NCI-H774 (cell line): ENCODE measurements around the gene LETM1.

Experiments used
- DNase-seq: peaks from one replicate; lab custom pipeline; 2025; lab: John Stamatoyannopoulos, UW

Gene LETM1

GRCh38 chr4:1872870-1873269 lies 16.9 kb upstream of the LETM1 start:
- no peak for DNase-seq

- peak; percentile 36 for DNase-seq
Observed at GRCh38 chr4:1871471-1872021, 15.6 kb upstream of the LETM1 start.

- DNase-seq = peak; percentile 95
Observed at GRCh38 chr4:1870578-1871443, 14.9 kb upstream of the LETM1 start, which contains the start of gene NSD2. NSD2 (plus strand) TSS chr4:1871393; CDS start chr4:1900655, 29,262 bp downstream.

- DNase-seq = peak; percentile 75
Observed at GRCh38 chr4:1870328-1870577, 14.3 kb upstream of the LETM1 start.

GRCh38 chr4:1869530-1870327 lies 13.8 kb upstream of the LETM1 start:
- no peak for DNase-seq

- no peak for DNase-seq
Observed at GRCh38 chr4:1868912-1869311, 13.0 kb upstream of the LETM1 start.

- no peak for DNase-seq
Observed at GRCh38 chr4:1868293-1868692, 12.3 kb upstream of the LETM1 start.

GRCh38 chr4:1866189-1866661 lies 10.3 kb upstream of the LETM1 start:
- peak; percentile 59 for DNase-seq

- no peak for DNase-seq
Observed at GRCh38 chr4:1864076-1865008, 8.4 kb upstream of the LETM1 start.

GRCh38 chr4:1863297-1864033 lies 7.5 kb upstream of the LETM1 start:
- no peak for DNase-seq

GRCh38 chr4:1862961-1863296 lies 7.0 kb upstream of the LETM1 start:
- no peak for DNase-seq

- no peak for DNase-seq
Observed at GRCh38 chr4:1862055-1862911, 6.3 kb upstream of the LETM1 start.

GRCh38 chr4:1859389-1859753 lies 3.4 kb upstream of the LETM1 start:
- no peak for DNase-seq

- DNase-seq = no peak
Observed at GRCh38 chr4:1857931-1858330, 2.0 kb upstream of the LETM1 start.

GRCh38 chr4:1856943-1857699 lies 1.2 kb upstream of the LETM1 start:
- no peak for DNase-seq

- no peak for DNase-seq
Observed at GRCh38 chr4:1855333-1856070, 454 bp downstream of the LETM1 start.

GRCh38 chr4:1854752-1855151 lies 1.2 kb downstream of the LETM1 start:
- DNase-seq = no peak

- DNase-seq = no peak
Observed at GRCh38 chr4:1852904-1853623, 2.9 kb downstream of the LETM1 start.
